SK-N-SH treated with all-trans-retinoic acid at 6 μM for 48 hours (cell line): Measurements from ENCODE around the gene TOM1L2.

ENCODE experiments used
- CSDC2 ChIP-seq: fragments of 250-450 bp; sonication (Bioruptor Pico); IDR thresholded peaks from 2 replicates; pipeline ENCODE4 v1.5.0; 2020; ENCODE audit warnings: mild to moderate bottlenecking, moderate library complexity
- ESRRG ChIP-seq: fragments of 250-450 bp; sonication (Bioruptor Pico); IDR thresholded peaks from 2 replicates; pipeline ENCODE4 v1.6.1; 2021; ENCODE audit warnings: mild to moderate bottlenecking
- GLIS3 ChIP-seq: fragments of 250-450 bp; sonication (Bioruptor Pico); IDR thresholded peaks from 2 replicates; pipeline ENCODE4 v1.5.0; 2020; ENCODE audit warnings: mild to moderate bottlenecking, moderate library complexity
- ISL1 ChIP-seq: fragments of 250-450 bp; sonication (Bioruptor Pico); IDR thresholded peaks from 2 replicates; pipeline ENCODE4 v2.1.2; 2022; ENCODE audit warnings: mild to moderate bottlenecking, moderate library complexity
- OSR1 ChIP-seq: fragments of 250-450 bp; sonication (Bioruptor Pico); IDR thresholded peaks from 2 replicates; pipeline ENCODE4 v1.8.0; 2022; ENCODE audit warnings: moderate library complexity, mild to moderate bottlenecking, inconsistent platforms
- RARB ChIP-seq: fragments of 250-450 bp; sonication (Bioruptor Pico); IDR thresholded peaks from 2 replicates; pipeline ENCODE4 v1.8.0; 2021; ENCODE audit warnings: mild to moderate bottlenecking, moderate library complexity
- ZNF565 ChIP-seq: fragments of 450-650 bp; formaldehyde crosslinking; conservative IDR thresholded peaks from 2 replicates; pipeline ENCODE4 v1.5.0; 2020; ENCODE audit warnings: low read depth, mild to moderate bottlenecking, moderate library complexity

DNA sequence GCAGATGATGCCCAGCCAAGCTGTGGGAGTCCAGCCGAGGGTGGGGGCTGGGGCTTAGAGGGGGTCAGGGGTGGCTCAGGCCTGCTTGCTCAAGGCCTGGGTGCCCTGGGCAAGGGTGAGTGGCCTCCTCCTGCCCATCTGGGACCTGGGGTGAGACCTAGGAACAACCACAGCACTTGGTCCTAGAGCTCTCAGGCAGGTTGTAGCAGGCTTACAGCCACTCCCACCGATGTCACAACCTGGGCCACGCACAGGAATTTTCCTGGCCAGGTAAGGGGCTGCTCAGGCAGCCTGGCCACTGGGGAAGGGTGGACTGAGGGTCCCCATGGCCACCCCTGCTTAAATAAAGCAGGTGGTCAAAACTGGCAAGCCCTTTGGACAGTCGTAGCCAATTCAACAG, 129.1 kb downstream of the TOM1L2 start:
- no peak for TF ChIP-seq ZNF565
- no peak for TF ChIP-seq GLIS3 (CRISPR knock-in tag)
- no peak for TF ChIP-seq ISL1
- TF ChIP-seq CSDC2 (CRISPR knock-in tag), result no peak
- no peak for TF ChIP-seq ESRRG (CRISPR knock-in tag)
- no peak for TF ChIP-seq OSR1 (CRISPR knock-in tag)
- no peak for TF ChIP-seq RARB (CRISPR knock-in tag)
